ENCODE measurements around the gene EMC9. TPM values are rescaled to one million over a fixed set of nuclear protein-coding genes. Genes with fewer than 3 reads are reported as not detected.
"Not testable (repeated sequence)": the region's sequence is repeated elsewhere in the genome, so short reads cannot be mapped to it uniquely, and the experiment has no call there.

The EMC9 gene
- total and polyA plus RNA-seq, 2 of the 8 experiments (the other 6 are each of a cell fraction or from before 2014, with no cell fraction given) = 38.4 to 47.2 TPM

GRCh38 chr14:24105609-24106239 lies 35.7 kb downstream of the EMC9 start:
- H2AK5ac ChIP-seq (ENCODE audit: low read depth, low read length); H2BK5ac ChIP-seq (ENCODE audit: low read depth, low read length); H3K79me1 ChIP-seq (ENCODE audit: low read depth, low read length); H2BK20ac ChIP-seq (ENCODE audit: low read length); H3K4ac ChIP-seq (replicated peaks; ENCODE audit: insufficient read length, low read depth, low read length); H2BK15ac ChIP-seq (ENCODE audit: low read length); H4K20me1 ChIP-seq (replicated peaks in 1 of 2; ENCODE audit: control insufficient read depth in 1 of 2, insufficient read depth in 2 of 2, low read length in 2 of 2); H3K56ac ChIP-seq (replicated peaks; ENCODE audit: insufficient read length, low read depth, low read length); H3K79me2 ChIP-seq (ENCODE audit: control insufficient read depth in 1 of 2, insufficient read depth in 2 of 2, low read length in 2 of 2); H3K18ac ChIP-seq (ENCODE audit: extremely low read depth, low read length); H2AFZ ChIP-seq (ENCODE audit: low read length); H3K4me3 ChIP-seq (ENCODE audit: extremely low read depth in 1 of 4, insufficient read depth in 2 of 4, low read depth in 3 of 4, low read length in 4 of 4); H3K14ac ChIP-seq (ENCODE audit: insufficient read length); H4K8ac ChIP-seq (ENCODE audit: extremely low read depth, insufficient read depth, low read length); H2BK12ac ChIP-seq (ENCODE audit: low read depth, low read length); H3K23ac ChIP-seq (ENCODE audit: insufficient read length); FAIRE-seq; H2BK120ac ChIP-seq (replicated peaks; ENCODE audit: low read depth, low read length); H3K9me3 ChIP-seq (ENCODE audit: insufficient read depth in 2 of 2, low read depth in 1 of 2, low read length in 1 of 2); H4K91ac ChIP-seq (replicated peaks; ENCODE audit: insufficient read length, low read length); H3K27ac ChIP-seq (ENCODE audit: low read depth, low read length); H3K4me2 ChIP-seq (ENCODE audit: insufficient read depth in 1 of 2, low read depth in 2 of 2, low read length in 2 of 2); H4K5ac ChIP-seq (ENCODE audit: insufficient read length, low read depth, low read length); H3K27me3 ChIP-seq (replicated peaks in 1 of 4; ENCODE audit: control insufficient read depth in 3 of 4, extremely low read depth in 1 of 4, insufficient read depth in 3 of 4, low read length in 3 of 4); H3K4me1 ChIP-seq (replicated peaks in 1 of 4; ENCODE audit: control insufficient read depth in 3 of 4, insufficient read depth in 4 of 4, low read length in 3 of 4); DNase-seq (ENCODE audit: low read depth in 1 of 2, low spot score in 2 of 2); H3K23me2 ChIP-seq (ENCODE audit: low read depth, low read length): not testable (repeated sequence)
- peak overlapping the region in 1 of 4 experiments; percentile 10; a peak in 1 of 7 replicates for H3K9ac ChIP-seq (replicated peaks in 1 of 4; ENCODE audit: extremely low read depth in 1 of 4, low read depth in 3 of 4, low read length in 3 of 4)
- ChIA-PET CTCF (ENCODE audit: partially characterized antibody) (interaction anchor here (0.7 to 12.2 kb wide), 4 partner anchors 12 to 48 kb away, joined by 3 to 160 read pairs (median 72); partner anchors contain the start of gene PCK2), POLR2A (ENCODE audit: partially characterized antibody) (interaction anchor here (0.8 to 23.9 kb wide), 17 partner anchors 11 to 567 kb away, joined by 3 to 626 read pairs (median 5); partner anchors contain the start of genes CPNE6, DCAF11, EMC9 and IRF9)
- WGBS, 2 experiments (ENCODE audit: extremely low coverage in 1 of 2, insufficient coverage in 1 of 2, insufficient read length in 1 of 2, insufficient replicate concordance in 2 of 2, low coverage in 1 of 2, low lambda C conversion rate in 2 of 2, missing lambda C conversion rate in 1 of 2) = 85% methylated on average over 8 of the region's 8 CpGs; no CpG with 5 or more reads in 1 of the 2 experiments
- H3K36me3 ChIP-seq (ENCODE audit: control insufficient read depth in 2 of 4, insufficient read depth in 4 of 4, low read length in 3 of 4) = peaks cover 0 to 40% (median 26%) of the 10 kb centered on the region in 4 experiments; a peak in 7 of 8 replicates

All from H1 (cell line).